ENCODE measurements around the gene INSM1.

DNA sequence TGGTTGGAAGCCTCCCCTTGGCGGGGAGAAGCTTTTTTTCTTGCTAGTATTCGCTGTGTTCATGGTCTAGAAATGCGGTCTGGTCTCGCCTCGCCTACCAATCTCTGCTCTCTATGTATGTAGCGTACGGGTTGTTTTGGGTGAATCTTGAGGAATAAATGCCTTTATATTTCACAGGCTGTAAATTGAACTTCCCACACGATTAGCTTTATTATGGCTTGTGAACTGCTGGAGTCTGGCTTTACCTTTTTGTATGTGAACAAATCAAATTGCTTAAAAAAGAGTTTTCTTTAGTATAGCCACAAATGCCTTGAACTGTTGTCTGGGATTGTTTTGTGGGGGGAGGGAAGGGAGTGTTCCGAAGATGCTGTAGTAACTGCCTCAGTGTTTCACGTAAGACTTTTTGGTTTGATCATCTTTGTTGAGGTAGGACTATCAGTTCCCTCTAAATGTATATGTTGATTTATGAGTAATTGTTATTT lies 2.2 kb downstream of the INSM1 start:
- TF ChIP-seq, protein P1, sequence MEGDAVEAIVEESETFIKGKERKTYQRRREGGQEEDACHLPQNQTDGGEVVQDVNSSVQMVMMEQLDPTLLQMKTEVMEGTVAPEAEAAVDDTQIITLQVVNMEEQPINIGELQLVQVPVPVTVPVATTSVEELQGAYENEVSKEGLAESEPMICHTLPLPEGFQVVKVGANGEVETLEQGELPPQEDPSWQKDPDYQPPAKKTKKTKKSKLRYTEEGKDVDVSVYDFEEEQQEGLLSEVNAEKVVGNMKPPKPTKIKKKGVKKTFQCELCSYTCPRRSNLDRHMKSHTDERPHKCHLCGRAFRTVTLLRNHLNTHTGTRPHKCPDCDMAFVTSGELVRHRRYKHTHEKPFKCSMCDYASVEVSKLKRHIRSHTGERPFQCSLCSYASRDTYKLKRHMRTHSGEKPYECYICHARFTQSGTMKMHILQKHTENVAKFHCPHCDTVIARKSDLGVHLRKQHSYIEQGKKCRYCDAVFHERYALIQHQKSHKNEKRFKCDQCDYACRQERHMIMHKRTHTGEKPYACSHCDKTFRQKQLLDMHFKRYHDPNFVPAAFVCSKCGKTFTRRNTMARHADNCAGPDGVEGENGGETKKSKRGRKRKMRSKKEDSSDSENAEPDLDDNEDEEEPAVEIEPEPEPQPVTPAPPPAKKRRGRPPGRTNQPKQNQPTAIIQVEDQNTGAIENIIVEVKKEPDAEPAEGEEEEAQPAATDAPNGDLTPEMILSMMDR (conservative IDR thresholded peaks at IDR 0.05) = no peak
- no peak for TF ChIP-seq EZH2 (IDR thresholded peaks at IDR 0.05; ENCODE audit: low read depth)
